Right cardiac atrium (tissue), 5 donors: ENCODE data around the gene FASTK. TPM values are rescaled to one million over a fixed set of nuclear protein-coding genes. Genes with fewer than 3 reads are reported as not detected.

Experiments
- ATAC-seq, 2 donors: fragments of 200-7000 bp; cut with Tn5 transposase; one replicate each; pipeline versions ENCODE4 v1.8.0 to v1.9.1; 2020; ENCODE audit warnings: moderate library complexity in 2 of 2, mild to moderate bottlenecking in 1 of 2
- DNase-seq, 3 donors: peaks; one replicate each; pipeline ENCODE4 v3.0.0-alpha.2; 2020
- H3K27ac ChIP-seq: one replicate; pipeline ENCODE4 v1.5.1; 2013; ENCODE audit warnings: mild to moderate bottlenecking, low read length, control low read depth, moderate library complexity
- H3K27me3 ChIP-seq: one replicate; pipeline ENCODE4 v1.6.1; 2013; ENCODE audit not compliant: control insufficient read depth, insufficient read depth
- H3K4me1 ChIP-seq: one replicate; pipeline ENCODE4 v1.6.1; 2013; ENCODE audit warnings: low read length; ENCODE audit not compliant: control insufficient read depth, insufficient read depth
- H3K4me3 ChIP-seq: one replicate; pipeline ENCODE4 v1.5.1; 2013; ENCODE audit warnings: low read length, control low read depth
- H3K9me3 ChIP-seq: one replicate; pipeline ENCODE4 v1.6.1; 2013; ENCODE audit warnings: low read length; ENCODE audit not compliant: control insufficient read depth
- WGBS: extraction: QIAGEN DNeasy Blood & Tissue Kit; methylation state at CpG from one replicate; pipeline ENCODE4 v1.1.7; 2013; 5-methylcytosine and 5-hydroxymethylcytosine counted together
- intact Hi-C, 4 donors: fragments of 100-400 bp; cut with DNase I; formaldehyde crosslinking; loops; one replicate each; pipeline versions ENCODE4 v1.11.0 to v1.14.0; 2022 to 2023
- polyA plus RNA-seq: library from polyadenylated mRNA; stranded (reverse); fragments of 200-250 nt; gene quantifications from one replicate; pipeline ENCODE4 v1.2.3, GENCODE V29; 2013
- total RNA-seq, 4 donors: library from RNA; stranded (reverse); fragmentation: NEBNext Ultra II Directional; extraction: Animal tissue kit (Norgen Biotek cat#: 25700); gene quantifications; one replicate each; pipeline ENCODE4 v1.2.1, GENCODE V29; 2021
- donor health status: healthy with polysubstance abuse.
- donor health status: DM: no; HTN: yes; CAD: no.
- donor health status: DM: no; HTN: no; CAD: no.
- donor health status: DM: no; HTN: yes; CAD: no; lungs with severe emphysema.
- donor health status: DM: yes; HTN: yes; CAD: no.

FASTK gene
- total and polyA plus RNA-seq, 5 donors = 64.1 to 133 (median 73.5) TPM

DNA sequence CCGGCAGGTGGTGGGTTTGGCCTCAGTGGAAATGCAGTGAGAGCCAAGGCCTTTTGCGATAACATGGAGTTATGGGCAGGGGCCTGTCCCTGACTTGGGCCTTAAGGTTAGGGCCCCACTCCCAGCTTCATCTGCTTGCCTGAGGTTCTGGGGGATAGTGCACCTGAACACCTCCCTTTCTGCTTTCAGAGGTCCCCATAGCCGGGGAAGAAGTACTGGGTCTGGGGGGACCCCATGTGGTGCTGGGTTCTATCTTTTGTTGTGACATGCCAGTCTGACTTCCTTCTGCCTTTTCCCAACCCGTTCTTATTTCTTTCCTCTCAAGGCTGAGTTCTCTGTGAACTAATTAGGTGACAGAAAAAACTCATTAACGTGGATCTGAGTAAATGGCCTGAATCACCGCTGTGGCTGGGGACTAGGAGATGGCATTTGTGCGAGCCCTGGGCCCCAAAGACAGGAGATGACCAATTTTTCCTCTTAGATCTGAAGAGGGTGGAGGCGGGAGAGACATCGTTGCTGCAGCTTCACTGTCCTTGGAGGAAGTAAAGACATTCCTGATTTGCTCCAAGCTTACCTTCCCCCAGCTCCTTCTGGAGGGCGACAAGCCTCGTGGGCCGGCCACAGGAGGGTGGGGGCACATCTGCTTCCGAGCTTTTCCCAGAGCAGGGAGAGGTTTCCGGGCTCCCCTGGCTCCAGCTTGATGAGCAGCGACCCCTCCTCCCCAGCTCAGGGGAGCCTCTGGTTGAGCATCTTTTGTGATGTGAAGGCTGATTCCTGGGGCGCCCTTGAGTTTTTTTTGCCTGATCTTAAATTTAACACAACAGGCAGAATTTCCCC is 7.6 kb upstream of the FASTK start:
- WGBS = 39% methylated on average over 16 of the region's 16 CpGs
- ATAC-seq (peak in 1 of 2 donors; percentile 17), DNase-seq (peak in 2 of 3 donors; percentile 59 to 67)
- Histone ChIP-seq H3K9me3 (no peaks in the 10 kb centered on the region), H3K4me3 (peak overlapping the region; percentile 57), H3K27ac (peak overlapping the region; percentile 94), H3K4me1 (peaks cover 10% of the 10 kb centered on the region), H3K27me3 (no peaks in the 10 kb centered on the region)
- intact Hi-C loops = loop anchor here in 1 of 4 donors (10.0 kb wide), 1 partner anchor 63 kb away; the partner anchor contains the start of genes ABCB8 and ATG9B

DNA sequence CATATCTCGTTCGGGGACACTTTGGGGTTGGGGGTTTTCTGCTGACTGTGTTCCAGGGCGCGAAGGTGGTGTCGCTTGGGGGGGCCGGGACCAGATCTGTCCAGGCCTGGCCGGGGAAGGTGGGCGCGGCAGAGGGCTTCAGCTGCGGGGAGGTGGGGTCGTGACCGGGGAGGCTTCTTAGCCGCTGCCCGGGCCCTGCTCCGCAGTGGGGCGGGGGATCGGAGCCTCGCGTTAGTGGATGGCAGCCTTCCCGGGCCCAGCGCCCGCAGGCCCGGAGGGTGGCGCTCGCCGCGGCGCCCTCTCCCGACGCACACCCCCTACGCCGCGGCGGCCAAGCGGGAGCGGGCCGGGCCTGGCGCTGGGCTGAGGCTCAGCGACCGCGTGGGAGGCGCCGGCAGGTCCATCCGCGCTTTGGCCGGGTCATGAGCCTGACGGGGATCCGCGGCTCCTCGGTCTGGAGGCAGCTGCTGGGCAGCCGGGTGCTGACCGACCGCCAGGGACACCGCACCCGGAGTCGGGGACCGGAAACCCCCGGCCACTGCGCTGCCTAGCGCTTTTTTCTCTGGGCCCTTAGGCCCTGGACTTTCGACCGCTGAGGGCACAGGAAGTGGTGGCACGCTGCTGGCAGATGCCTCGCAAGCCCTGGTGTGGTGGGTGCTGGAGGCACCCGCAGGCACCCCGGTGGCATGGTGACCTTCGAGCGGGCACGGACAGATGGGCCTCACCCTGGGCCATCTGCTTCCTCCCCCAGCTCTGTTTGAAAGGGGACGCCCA is 6.8 kb upstream of the FASTK start:
- DNase-seq = peak; percentile 78 to 91 (median 91)

DNA sequence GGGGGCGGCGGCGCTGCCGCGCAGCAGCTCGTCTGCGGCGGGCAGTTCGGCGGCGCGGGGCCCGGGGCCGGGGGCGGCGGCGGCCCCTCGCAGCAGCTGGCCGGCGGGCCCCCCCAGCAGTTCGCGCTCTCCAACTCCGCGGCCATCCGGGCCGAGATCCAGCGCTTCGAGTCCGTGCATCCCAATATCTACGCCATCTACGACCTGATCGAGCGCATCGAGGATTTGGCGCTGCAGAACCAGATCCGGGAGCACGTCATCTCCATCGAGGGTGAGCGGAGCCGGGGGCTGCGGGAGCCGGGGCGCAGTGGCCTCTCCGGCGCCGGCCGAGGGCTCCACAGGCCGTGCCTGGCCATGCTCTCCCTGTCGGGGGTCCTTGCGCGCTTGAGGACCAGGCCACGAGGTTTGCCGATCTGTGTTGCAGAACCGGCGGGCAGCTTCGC is 6.2 kb upstream of the FASTK start:
- Histone ChIP-seq H3K4me1 (peaks cover 16% of the 10 kb centered on the region), H3K9me3 (no peaks in the 10 kb centered on the region), H3K27me3 (no peaks in the 10 kb centered on the region), H3K4me3 (peak overlapping the region; percentile 57), H3K27ac (peak overlapping the region; percentile 45)
- ATAC-seq (no peak), DNase-seq (peak in 1 of 3 donors; percentile 75)
- intact Hi-C loops = loop anchor here in 1 of 4 donors (10.0 kb wide), 1 partner anchor 62 kb away; the partner anchor contains the start of genes ABCB8 and ATG9B
- under 1% methylated on average over 48 of the region's 56 CpGs for WGBS

More for the DNA sequence above, 6.8 kb upstream of the FASTK start:
- peak overlapping the region; percentile 57 for H3K4me3 ChIP-seq
- peak overlapping the region; percentile 94 for H3K27ac ChIP-seq
- no peaks in the 10 kb centered on the region for H3K27me3 ChIP-seq
- H3K4me1 ChIP-seq = peaks cover 10% of the 10 kb centered on the region
- intact Hi-C loops = loop anchor here in 1 of 4 donors (10.0 kb wide), 1 partner anchor 63 kb away; the partner anchor contains the start of genes ABCB8 and ATG9B
- no peaks in the 10 kb centered on the region for H3K9me3 ChIP-seq
- ATAC-seq = peak; percentile 51 to 66
- 1% methylated on average over 70 of the region's 70 CpGs for WGBS

DNA sequence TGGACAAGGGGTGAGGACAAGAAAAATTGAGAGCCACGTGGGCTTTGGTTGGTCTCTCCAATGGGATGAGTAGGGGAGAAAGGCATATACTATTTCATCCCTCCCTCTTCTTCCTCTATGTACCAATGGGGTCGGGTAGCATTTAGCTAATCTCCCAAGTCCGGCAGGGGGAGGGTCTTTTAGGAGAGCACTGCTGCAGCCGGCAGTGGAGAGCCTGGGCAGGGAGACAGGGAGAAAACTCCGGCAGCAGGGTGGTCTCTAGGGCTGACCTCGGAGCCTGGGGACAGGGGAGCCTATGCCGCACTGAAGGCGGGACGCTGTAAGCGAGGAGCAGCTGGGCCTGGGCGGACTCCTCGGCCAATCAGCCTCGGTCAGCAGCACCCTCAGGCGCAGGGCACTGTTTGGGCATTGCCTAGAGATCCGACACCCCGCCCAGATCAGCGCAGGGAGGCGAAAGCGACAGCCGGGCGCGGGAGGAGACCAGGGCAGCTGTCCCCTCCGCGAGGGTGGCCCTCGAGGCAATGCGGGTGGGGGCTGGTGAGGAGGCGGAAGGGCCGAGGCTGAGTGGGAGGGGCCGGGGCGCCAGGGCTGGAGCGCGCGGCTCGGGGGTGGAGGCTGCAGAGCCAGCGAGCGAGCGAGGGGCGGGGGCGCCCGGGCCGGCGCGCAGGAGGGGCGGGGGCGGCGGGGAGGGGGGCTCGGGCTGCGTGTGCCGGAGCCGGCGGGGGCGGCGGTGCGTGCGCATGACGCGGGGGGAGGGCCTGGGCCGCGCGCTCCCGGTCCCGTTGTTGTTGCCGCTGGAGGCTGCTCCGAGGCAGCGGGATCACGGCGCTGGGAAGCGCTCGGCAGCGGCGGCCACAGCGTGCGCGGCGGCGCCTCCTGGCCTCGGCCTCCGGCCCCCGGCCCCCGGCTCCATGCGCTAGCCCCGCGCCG is 5.3 kb upstream of the FASTK start, which contains the start of gene AGAP3:
Gene AGAP3, plus strand, starts transcription at position 785 of the 930 bp plus-strand sequence. CDS start 267 bp downstream, outside the sequence.
- ATAC-seq = peak; percentile 64 to 74
- peaks cover 16% of the 10 kb centered on the region for H3K4me1 ChIP-seq
- WGBS = 1% methylated on average over 83 of the region's 84 CpGs
- no peaks in the 10 kb centered on the region for H3K27me3 ChIP-seq
- H3K27ac ChIP-seq = peak within 1 kb of the TSS; percentile 61
- peak; percentile 90 to 96 (median 96) for DNase-seq
- intact Hi-C loops = loop anchor here in 1 of 4 donors (10.0 kb wide), 1 partner anchor 61 kb away; the partner anchor contains the start of genes ABCB8 and ATG9B
- H3K9me3 ChIP-seq = no peaks in the 10 kb centered on the region
- peak within 1 kb of the TSS; percentile 57 for H3K4me3 ChIP-seq

DNA sequence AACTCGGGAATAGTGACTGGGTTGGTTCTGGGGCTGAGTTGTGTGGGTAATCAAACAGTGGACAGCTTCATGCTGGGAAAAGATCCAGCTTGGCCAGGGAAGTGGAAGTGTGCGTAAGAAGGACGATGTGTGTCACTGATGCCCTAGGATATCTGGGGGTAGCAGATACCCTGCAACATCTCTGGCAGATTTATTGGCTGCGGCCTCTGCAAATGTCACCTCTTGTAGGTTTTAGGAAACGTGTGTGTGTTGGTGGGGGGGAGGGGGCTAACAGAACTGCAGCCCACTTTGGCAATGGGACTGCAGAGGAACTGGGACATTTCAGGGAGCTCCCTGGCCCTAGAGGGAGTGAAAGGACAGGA is 4.7 kb upstream of the FASTK start:
- DNase-seq (peak in 1 of 3 donors; percentile 46), ATAC-seq (no peak)
- Histone ChIP-seq H3K9me3 (no peaks in the 10 kb centered on the region), H3K4me1 (peaks cover 14% of the 10 kb centered on the region), H3K27ac (peak overlapping the region; percentile 61), H3K27me3 (no peaks in the 10 kb centered on the region), H3K4me3 (no peak overlapping the region)
- intact Hi-C loops = loop anchor here in 1 of 4 donors (10.0 kb wide), 1 partner anchor 61 kb away; the partner anchor contains the start of genes ABCB8 and ATG9B
- 25% methylated on average over 5 of the region's 5 CpGs for WGBS

DNA sequence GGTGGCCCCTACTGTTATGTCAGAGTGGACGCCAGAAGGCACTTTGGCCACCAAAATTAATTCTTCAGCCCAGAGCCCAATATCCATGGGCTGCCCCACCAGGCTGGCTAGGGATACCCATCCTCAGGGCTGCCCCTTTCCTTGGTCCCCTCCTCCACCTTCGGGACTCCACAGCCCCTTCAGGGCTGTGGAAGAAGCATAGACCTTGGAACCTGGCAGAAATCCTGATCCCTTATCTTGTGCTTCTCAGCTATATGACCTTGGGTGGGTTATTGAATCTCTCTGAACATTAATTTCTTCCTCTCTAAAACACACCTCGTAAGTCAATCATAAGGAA is 3.2 kb upstream of the FASTK start:
- 25% methylated on average over 3 of the region's 3 CpGs for WGBS
- Histone ChIP-seq H3K27me3 (no peaks in the 10 kb centered on the region), H3K9me3 (no peaks in the 10 kb centered on the region), H3K4me1 (peaks cover 11% of the 10 kb centered on the region), H3K4me3 (peak overlapping the region; percentile 94), H3K27ac (no peak overlapping the region)
- intact Hi-C loops = loop anchor here in 1 of 4 donors (10.0 kb wide), 1 partner anchor 59 kb away; the partner anchor contains the start of genes ABCB8 and ATG9B
- ATAC-seq = no peak
- no peak for DNase-seq

DNA sequence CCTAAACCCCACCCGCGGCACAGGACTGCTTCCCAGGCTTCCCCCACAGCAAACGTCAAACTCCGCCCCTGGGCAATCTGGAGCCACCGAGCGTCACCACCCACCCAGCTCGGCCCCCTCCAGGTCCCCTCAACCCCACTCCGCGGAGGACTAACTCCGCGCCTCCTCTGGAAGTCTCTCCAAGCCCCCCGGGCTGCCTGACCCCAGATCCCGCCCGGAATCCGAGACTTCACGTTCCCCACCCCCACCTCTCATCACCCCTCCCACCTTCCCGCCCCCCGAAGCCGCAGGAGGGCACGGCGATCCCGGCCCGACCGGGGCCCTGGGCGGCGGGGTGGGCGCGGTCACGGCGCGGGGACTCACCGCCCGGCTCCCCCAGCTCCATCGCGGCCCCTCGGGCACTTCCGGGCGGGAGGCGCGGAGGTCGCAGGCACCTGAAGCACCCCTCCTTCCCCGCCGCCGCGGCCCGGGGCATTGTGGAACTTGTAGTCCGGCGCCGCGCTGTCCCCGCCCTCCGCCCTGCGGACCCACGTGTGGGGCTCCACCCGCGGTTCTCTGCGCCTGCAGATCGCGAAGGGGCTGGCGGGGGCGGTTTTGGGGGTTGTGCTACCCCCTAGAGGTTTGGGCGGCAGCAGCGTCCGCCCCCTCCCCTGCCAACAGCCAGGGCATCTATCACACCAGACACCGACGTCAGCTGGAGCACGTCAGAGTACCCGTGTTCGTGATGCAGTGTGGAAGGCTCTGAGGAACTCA is 2.6 kb upstream of the FASTK start, which contains the start of gene TMUB1:
Gene TMUB1, minus strand, starts transcription at position 423 of the 753 bp plus-strand sequence. CDS start 930 bp downstream, outside the sequence.
- Histone ChIP-seq H3K4me3 (peak within 1 kb of the TSS; percentile 94), H3K9me3 (no peaks in the 10 kb centered on the region), H3K27ac (peak within 1 kb of the TSS; percentile 80), H3K27me3 (no peaks in the 10 kb centered on the region), H3K4me1 (peaks cover 10% of the 10 kb centered on the region)
- ATAC-seq (peak; percentile 28 to 30), DNase-seq (peak; percentile 87 to 94 (median 93))
- under 1% methylated on average over 69 of the region's 69 CpGs for WGBS
- intact Hi-C loops = loop anchor here in 1 of 4 donors (10.0 kb wide), 1 partner anchor 58 kb away; the partner anchor contains the start of genes ABCB8 and ATG9B

DNA sequence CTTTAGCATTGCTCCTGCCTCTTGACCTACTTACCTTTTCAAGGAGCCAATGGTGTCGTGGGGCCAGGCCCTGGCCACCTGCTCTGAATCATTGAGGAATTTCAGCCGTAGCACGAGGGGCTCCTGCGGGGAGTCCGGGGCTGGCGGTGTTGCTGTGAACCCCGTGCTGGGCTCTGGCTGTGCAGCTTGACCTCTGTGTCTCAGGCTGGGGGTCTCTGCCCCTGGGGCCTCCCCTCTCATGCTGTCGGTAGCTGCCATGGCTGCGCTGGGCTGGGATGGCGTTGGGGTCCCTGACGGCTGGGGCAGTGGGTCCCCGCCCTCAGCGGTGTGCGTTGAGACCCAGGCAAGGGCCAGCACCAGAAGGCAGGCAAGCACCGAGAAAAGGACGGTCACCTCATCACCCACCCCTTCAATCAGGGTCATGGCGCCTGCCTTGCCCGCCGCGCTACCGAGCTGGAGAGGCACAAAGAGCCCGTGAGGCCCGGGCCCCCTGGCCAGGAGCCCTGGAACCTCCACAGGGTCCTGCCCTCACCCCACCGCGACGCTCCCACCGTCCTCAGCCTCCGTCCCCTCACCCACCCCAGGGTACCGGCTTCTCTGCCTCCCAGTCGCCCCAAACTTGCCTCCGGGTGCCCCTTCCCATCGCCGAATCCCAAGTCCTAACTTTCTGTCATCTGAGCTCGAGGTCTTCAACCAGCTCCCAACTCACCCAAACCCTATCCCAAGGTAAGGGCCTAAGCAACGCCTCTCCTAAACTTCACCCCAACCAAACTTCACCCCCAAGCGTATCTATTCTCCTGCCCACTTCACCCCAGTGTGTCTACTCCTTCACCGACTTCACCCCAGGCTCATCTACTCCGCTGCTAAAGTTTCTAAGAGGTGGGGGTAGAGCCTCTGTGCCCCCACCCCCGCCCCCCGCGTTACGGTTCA is 1.8 kb upstream of the FASTK start:
- ATAC-seq (no peak), DNase-seq (peak in 2 of 3 donors; percentile 71 to 76)
- Histone ChIP-seq H3K27ac (peak overlapping the region; percentile 80), H3K4me3 (peak overlapping the region; percentile 94), H3K4me1 (peaks cover 5% of the 10 kb centered on the region), H3K27me3 (no peaks in the 10 kb centered on the region), H3K9me3 (no peaks in the 10 kb centered on the region)
- 55% methylated on average over 42 of the region's 42 CpGs for WGBS
- intact Hi-C loops = loop anchor here in 1 of 4 donors (10.0 kb wide), 1 partner anchor 58 kb away; the partner anchor contains the start of genes ABCB8 and ATG9B
